Measurements from ENCODE around the gene GNPNAT1.

DNA sequence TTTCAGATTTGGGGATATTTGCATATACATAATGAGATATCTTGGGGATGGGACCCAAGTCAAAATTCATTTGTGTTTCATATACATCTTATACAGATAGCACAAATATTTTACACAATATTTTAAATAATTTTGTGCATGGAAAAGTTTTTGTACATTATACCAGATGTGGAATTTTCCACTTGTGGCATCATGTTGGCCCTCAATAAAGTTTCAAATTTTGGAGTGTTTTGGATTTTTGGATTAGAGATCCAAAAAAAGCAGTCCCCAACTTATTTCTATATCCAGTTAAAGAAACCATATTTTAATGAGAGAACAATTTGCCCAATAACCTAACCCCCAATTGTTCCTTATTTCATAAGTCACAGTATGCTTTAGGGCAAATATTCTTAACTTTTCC lies 4.5 kb downstream of the GNPNAT1 start:
- TF ChIP-seq EZH2 (IDR thresholded peaks at IDR 0.05) (no peak), CTCF (IDR thresholded peaks at IDR 0.05) (no peak), EZH2phosphoT487 (IDR thresholded peaks at IDR 0.05) (no peak)

All from neural progenitor cell (in vitro differentiated cells).